ENCODE results near the gene TMPRSS3. TPM values are rescaled to one million over a fixed set of nuclear protein-coding genes. Genes with fewer than 3 reads are reported as not detected.

TMPRSS3 gene
- total RNA-seq, 1 donor from 2014 or later = 4.1 TPM

DNA sequence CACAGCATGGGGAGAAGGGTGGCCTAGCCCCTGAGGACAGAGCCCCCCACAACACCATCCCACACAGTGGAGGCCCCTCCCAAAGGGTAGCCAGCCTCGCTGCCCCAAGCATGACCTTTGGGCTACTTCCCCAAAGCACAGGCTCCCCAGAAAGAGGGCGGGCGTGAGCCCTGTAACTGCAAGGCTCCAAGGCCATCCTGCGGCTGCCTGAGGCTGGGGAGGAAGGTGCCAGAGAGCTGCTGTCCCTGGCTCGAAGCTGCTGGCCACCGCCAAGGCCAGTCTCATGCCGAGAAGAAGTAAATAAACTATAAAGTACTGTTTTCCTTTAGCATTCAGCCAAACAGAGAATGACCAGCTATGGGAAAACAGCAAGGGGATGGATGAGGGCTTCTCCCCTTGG is 35.3 kb upstream of the TMPRSS3 start:
- Histone ChIP-seq H3K27me3 (no peaks in the 10 kb centered on the region), H3K4me3 (no peak overlapping the region), H3K4me1 (no peaks in the 10 kb centered on the region), H3K27ac (no peak overlapping the region), H3K36me3 (no peaks in the 10 kb centered on the region), H3K9me3 (peaks cover 3% of the 10 kb centered on the region)
- intact Hi-C loops (cut with DNase I) = no loop called here
- ATAC-seq (peak; percentile 15), DNase-seq (no peak)
- TF ChIP-seq, protein P1, sequence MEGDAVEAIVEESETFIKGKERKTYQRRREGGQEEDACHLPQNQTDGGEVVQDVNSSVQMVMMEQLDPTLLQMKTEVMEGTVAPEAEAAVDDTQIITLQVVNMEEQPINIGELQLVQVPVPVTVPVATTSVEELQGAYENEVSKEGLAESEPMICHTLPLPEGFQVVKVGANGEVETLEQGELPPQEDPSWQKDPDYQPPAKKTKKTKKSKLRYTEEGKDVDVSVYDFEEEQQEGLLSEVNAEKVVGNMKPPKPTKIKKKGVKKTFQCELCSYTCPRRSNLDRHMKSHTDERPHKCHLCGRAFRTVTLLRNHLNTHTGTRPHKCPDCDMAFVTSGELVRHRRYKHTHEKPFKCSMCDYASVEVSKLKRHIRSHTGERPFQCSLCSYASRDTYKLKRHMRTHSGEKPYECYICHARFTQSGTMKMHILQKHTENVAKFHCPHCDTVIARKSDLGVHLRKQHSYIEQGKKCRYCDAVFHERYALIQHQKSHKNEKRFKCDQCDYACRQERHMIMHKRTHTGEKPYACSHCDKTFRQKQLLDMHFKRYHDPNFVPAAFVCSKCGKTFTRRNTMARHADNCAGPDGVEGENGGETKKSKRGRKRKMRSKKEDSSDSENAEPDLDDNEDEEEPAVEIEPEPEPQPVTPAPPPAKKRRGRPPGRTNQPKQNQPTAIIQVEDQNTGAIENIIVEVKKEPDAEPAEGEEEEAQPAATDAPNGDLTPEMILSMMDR (IDR thresholded peaks at IDR 0.05) = no peak

DNA sequence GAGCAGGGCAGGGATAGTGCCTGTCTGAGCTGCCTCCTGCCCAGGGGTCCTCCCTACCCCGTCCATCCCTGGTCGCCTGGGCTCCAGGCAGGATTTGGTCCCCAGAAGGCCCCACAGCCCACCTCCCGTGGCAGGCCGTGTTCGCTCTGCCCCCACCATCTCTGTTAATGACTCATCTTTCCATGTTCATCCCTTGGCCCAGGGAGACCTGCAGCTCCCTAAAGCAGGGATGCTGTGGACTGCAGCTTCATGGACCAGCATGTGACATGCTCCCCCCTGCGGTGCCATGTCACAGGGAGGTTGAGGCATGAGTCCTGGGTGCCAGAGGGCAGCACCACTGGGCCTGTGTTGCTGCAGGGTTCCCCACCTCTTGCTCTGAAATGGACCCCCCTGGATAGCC is 34.7 kb upstream of the TMPRSS3 start:
- intact Hi-C loops (cut with DNase I) = no loop called here
- TF ChIP-seq, protein P1 (IDR thresholded peaks at IDR 0.05) = no peak
- DNase-seq = no peak
- H3K27ac ChIP-seq = no peak overlapping the region
- no peaks in the 10 kb centered on the region for H3K36me3 ChIP-seq
- ATAC-seq = peak; percentile 10
- no peaks in the 10 kb centered on the region for H3K4me1 ChIP-seq
- no peaks in the 10 kb centered on the region for H3K27me3 ChIP-seq
- peaks cover 3% of the 10 kb centered on the region for H3K9me3 ChIP-seq
- no peak overlapping the region for H3K4me3 ChIP-seq

DNA sequence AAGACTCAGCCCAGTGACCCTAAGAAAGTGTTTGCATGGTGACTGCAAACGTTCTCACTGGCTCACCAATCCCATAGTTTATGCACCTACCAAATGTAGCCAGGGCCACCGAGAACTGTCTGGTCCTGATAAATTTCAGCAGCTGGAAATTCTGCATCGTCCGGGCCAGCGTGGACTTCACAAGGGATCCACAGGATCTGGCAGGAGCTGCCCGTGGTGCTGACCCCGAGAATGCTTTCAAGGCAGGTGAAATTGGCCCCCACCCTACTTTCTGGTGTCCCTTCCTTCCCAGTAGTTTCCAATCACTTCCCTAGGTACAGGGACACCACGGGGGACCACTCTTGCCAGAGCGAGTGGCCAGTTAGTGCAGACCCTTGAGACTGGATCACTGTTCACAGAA is 34.0 kb upstream of the TMPRSS3 start:
- ATAC-seq (no peak), DNase-seq (no peak)
- intact Hi-C loops (cut with DNase I) = no loop called here

DNA sequence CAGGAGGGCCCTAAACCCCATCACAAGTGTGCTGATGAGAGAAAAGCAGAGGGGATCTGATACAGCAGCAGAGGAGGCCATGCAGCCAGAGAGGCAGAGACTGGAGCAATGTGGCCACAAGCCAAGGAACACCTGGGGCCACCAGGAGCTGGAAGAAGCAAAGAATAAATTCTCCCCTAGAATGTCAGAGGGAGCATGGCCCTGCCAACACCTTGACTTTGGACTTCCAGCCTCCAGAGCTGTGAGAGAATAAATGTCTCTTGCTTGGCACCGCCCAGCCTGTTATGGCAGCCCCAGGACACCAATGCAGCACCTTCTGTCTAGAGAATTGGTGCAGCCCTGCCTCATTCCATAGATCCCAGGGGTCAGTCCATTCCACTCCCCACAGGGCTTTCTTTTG is 33.2 kb upstream of the TMPRSS3 start:
- ATAC-seq = no peak
- H3K36me3 ChIP-seq = no peaks in the 10 kb centered on the region
- no peak for DNase-seq
- no peak overlapping the region for H3K27ac ChIP-seq
- intact Hi-C loops (cut with DNase I) = no loop called here
- peaks cover 8% of the 10 kb centered on the region for H3K4me1 ChIP-seq
- TF ChIP-seq, protein P1 (IDR thresholded peaks at IDR 0.05) = no peak
- no peaks in the 10 kb centered on the region for H3K27me3 ChIP-seq
- peaks cover 3% of the 10 kb centered on the region for H3K9me3 ChIP-seq
- no peak overlapping the region for H3K4me3 ChIP-seq

More for the DNA sequence above, 34.0 kb upstream of the TMPRSS3 start:
- H3K27me3 ChIP-seq = no peaks in the 10 kb centered on the region
- peaks cover 6% of the 10 kb centered on the region for H3K4me1 ChIP-seq
- H3K27ac ChIP-seq = no peak overlapping the region
- TF ChIP-seq, protein P1 (IDR thresholded peaks at IDR 0.05) = no peak
- peaks cover 3% of the 10 kb centered on the region for H3K9me3 ChIP-seq
- no peaks in the 10 kb centered on the region for H3K36me3 ChIP-seq
- H3K4me3 ChIP-seq = no peak overlapping the region

DNA sequence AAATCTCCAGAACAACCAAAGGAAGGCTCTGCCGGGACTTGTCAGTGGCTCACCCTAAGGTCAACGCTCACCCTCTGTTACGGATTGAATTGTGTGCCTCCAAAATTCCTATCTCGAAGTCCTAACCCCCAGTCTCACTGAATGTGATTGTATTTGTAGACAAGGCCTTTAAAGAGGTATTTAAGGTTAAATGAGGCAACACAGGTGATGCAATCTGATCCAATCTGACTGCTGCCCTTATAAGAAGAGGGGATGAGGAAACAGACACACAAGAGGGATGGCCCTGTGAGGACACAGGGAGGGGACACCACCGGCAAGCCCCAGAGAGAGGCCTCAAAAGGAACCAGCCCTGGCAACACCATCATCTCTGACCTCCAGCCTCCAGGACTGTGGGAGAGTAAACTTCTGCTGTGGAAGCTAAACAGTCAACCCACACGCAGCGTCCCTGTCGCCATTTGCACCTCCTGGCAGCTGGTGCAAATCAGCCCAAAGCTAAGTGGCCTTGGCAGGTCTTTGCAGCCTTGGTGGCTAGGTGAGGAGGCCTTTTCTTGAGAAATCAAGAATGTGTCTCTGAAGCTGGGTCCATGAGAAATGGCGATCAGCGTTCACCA is 32.1 kb upstream of the TMPRSS3 start:
- DNase-seq = no peak
- Histone ChIP-seq H3K4me1 (peaks cover 12% of the 10 kb centered on the region), H3K4me3 (no peak overlapping the region), H3K36me3 (no peaks in the 10 kb centered on the region), H3K9me3 (peaks cover under 1% of the 10 kb centered on the region), H3K27me3 (no peaks in the 10 kb centered on the region), H3K27ac (no peak overlapping the region)
- TF ChIP-seq, protein P1 (IDR thresholded peaks at IDR 0.05) = no peak
- no peak for ATAC-seq
- intact Hi-C loops (cut with DNase I) = no loop called here

All from upper lobe of right lung (tissue), 1 donor.